ENCODE measurements around the gene UBL7.
A peak's percentile ranks its signal among the peaks of the same experiment; 100 is the strongest.
"Not testable (repeated sequence)": the region's sequence is repeated elsewhere in the genome, so short reads cannot be mapped to it uniquely, and the experiment has no call there.

The UBL7 gene

GRCh38 chr15:74460871-74461846 lies at the start of gene UBL7:
Gene UBL7, minus strand, starts transcription at chr15:74461160. Its CDS starts 2,293 bp downstream, at chr15:74458867.
- peak; percentile 98 for DNase-seq

GRCh38 chr15:74506515-74506840 lies 45.5 kb upstream of the UBL7 start:
- no peak for DNase-seq

GRCh38 chr15:74505837-74506514 lies 45.0 kb upstream of the UBL7 start:
- DNase-seq = no peak

GRCh38 chr15:74504836-74505235 lies 43.9 kb upstream of the UBL7 start:
- DNase-seq = no peak

GRCh38 chr15:74504418-74504817 lies 43.5 kb upstream of the UBL7 start:
- no peak for DNase-seq

GRCh38 chr15:74502301-74502700 lies 41.3 kb upstream of the UBL7 start:
- no peak for DNase-seq

- no peak for DNase-seq
Measured at GRCh38 chr15:74500401-74500800, 39.4 kb upstream of the UBL7 start.

- no peak for DNase-seq
Measured at GRCh38 chr15:74499366-74499765, 38.4 kb upstream of the UBL7 start.

GRCh38 chr15:74497584-74497983 lies 36.6 kb upstream of the UBL7 start:
- no peak for DNase-seq

GRCh38 chr15:74496648-74497047 lies 35.7 kb upstream of the UBL7 start:
- no peak for DNase-seq

GRCh38 chr15:74490339-74490689 lies 29.4 kb upstream of the UBL7 start:
- DNase-seq = no peak

- peak; percentile 72 for DNase-seq
Measured at GRCh38 chr15:74489518-74490338, 28.8 kb upstream of the UBL7 start.

GRCh38 chr15:74488776-74489175 lies 27.8 kb upstream of the UBL7 start:
- no peak for DNase-seq

- no peak for DNase-seq
Measured at GRCh38 chr15:74482661-74483060, 21.7 kb upstream of the UBL7 start.

GRCh38 chr15:74480364-74480763 lies 19.4 kb upstream of the UBL7 start:
- not testable (repeated sequence) for DNase-seq

GRCh38 chr15:74471621-74472020 lies 10.7 kb upstream of the UBL7 start:
- DNase-seq = not testable (repeated sequence)

- no peak for DNase-seq
Measured at GRCh38 chr15:74470631-74471395, 9.9 kb upstream of the UBL7 start.

GRCh38 chr15:74468341-74469032 lies 7.5 kb upstream of the UBL7 start:
- no peak for DNase-seq

- DNase-seq = no peak
Measured at GRCh38 chr15:74466570-74466969, 5.6 kb upstream of the UBL7 start.

- no peak for DNase-seq
Measured at GRCh38 chr15:74464897-74465296, 3.9 kb upstream of the UBL7 start.

GRCh38 chr15:74464216-74464615 lies 3.3 kb upstream of the UBL7 start:
- DNase-seq = no peak

- DNase-seq = no peak
Measured at GRCh38 chr15:74463634-74464033, 2.7 kb upstream of the UBL7 start.

All from stimulated activated CD4-positive, alpha-beta T cell treated with anti-CD3 and anti-CD28 coated beads, Interleukin-1b, Interleukin-23, amount 100 ng/mL, for 48 hours (primary cell).